ENCODE results near the gene CLCA2.
A peak's percentile ranks its signal among the peaks of the same experiment; 100 is the strongest.

The CLCA2 gene, protein sequence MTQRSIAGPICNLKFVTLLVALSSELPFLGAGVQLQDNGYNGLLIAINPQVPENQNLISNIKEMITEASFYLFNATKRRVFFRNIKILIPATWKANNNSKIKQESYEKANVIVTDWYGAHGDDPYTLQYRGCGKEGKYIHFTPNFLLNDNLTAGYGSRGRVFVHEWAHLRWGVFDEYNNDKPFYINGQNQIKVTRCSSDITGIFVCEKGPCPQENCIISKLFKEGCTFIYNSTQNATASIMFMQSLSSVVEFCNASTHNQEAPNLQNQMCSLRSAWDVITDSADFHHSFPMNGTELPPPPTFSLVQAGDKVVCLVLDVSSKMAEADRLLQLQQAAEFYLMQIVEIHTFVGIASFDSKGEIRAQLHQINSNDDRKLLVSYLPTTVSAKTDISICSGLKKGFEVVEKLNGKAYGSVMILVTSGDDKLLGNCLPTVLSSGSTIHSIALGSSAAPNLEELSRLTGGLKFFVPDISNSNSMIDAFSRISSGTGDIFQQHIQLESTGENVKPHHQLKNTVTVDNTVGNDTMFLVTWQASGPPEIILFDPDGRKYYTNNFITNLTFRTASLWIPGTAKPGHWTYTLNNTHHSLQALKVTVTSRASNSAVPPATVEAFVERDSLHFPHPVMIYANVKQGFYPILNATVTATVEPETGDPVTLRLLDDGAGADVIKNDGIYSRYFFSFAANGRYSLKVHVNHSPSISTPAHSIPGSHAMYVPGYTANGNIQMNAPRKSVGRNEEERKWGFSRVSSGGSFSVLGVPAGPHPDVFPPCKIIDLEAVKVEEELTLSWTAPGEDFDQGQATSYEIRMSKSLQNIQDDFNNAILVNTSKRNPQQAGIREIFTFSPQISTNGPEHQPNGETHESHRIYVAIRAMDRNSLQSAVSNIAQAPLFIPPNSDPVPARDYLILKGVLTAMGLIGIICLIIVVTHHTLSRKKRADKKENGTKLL

DNA sequence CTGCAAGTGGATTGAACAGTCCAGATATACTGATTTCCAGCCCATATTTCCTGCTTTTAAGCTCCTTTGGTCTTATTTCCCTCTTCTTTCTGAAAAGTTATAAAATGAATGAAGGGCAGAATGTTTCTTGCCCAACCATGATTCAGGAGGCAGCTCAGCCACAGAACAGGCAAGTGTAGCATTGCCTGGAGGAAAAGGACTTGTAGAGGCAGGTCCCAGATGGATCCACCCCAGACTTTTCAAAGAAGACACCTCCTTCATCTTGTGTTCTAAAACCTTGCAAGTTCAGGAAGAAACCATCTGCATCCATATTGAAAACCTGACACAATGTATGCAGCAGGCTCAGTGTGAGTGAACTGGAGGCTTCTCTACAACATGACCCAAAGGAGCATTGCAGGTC is at the start of gene CLCA2:
CLCA2 (plus strand) TSS at position 299 of the 400 bp plus-strand sequence; CDS start at position 376, 77 bp downstream.
- DNase-seq (ENCODE audit: low spot score) = no peak

DNA sequence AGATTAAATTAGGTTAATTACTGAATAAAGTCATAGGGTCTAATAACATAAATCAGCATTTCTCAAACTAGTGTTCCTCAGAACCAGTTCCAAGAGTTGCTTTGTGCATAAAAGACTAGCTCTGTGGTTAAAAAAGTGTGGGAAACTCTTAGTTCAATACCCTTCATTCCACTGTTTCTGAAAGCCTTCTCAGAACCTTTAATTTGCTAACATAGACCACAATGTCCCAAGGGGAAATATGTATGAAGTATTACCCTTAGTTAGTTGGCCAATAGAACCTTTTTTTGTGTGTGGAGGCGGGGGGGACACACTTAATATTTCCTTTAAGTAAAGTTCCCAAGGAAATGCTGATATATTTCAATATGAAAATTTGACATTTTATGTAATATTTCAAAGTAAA is 48.3 kb upstream of the CLCA2 start:
- no peak for DNase-seq (ENCODE audit: low spot score)

DNA sequence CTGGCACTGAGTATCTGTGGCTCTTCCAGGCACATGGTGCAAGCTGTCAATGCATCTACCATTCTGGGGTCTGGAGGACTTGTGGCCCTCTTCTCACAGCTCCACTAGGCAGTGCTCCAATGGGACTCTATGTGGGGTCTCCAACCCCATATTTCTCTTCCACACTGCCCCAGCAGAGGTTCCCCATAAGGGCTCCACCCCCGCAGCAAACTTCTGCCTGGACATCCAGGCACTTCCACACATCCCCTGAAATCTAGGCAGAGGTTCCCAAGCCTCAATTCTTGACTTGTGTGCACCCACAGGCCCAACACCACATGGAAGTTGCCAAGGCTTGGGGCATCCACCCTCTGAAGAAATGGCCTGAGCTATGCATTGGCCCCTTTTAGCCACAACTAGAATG is 46.6 kb upstream of the CLCA2 start:
- DNase-seq (ENCODE audit: low spot score) = no peak

DNA sequence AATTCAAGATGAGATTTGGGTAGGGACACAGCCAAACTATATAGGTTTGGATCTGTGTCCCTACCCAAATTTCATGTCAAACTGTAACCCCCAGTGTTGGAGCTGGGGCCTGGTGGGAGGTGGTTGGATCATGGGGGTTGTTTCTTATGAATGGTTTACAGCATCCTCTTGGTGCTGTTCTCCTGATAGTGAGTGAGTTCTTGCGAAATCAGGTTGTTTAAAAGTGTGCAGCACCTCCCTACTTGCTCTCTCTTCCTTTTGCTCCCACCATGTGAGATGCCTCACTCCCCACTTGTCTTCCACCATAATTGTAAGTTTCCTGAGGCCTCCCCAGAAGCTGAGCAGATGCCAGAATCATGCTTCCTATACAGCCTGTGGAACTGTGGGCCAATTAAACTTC is 45.2 kb upstream of the CLCA2 start:
- DNase-seq (ENCODE audit: low spot score) = no peak

DNA sequence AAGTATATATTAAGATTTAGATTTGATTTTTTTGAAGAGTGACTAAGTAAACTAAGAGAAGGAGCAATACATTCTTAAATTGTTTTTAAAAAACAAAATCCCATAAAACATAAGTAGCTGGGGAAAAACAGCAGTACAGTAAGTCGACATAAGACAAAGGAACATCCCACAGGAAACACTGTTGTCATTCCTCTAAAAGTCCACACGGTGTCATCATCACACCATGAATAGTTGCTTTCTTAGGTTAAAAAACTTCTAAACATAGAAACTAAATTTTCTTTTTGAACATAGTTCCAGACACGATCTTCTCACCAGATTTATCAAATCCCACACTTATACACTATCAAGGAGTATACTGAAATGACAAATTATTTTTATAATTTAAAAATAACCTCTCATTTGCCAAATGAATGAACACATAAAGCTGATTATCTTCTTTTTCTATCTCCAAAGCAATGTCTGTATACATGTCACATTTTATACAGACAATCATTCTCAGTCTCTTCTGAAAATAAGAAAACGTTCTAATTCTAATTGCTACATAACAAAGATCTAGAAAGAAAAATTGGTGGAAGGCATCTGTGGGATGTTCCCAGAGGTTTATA is 43.6 kb upstream of the CLCA2 start:
- peak; percentile 79 for DNase-seq (ENCODE audit: low spot score)

DNA sequence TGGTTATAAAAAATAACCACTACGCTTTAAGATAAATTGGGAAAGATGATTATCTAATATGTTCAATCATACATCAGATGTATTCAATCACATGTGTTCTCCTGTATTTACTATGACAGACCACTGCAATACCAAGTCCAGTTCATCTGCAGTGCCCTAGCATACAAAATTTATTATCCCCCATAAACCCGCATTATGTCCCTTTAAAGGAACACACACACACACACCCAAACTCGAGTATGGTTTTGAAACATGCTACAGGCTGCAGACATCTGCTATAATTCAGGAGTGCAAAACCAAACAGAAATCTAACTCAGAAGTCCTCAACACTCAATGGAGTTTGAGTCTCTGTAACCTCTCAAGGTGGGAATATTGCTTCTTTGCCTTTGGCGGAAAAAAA is 42.7 kb upstream of the CLCA2 start:
- no peak for DNase-seq (ENCODE audit: low spot score)

DNA sequence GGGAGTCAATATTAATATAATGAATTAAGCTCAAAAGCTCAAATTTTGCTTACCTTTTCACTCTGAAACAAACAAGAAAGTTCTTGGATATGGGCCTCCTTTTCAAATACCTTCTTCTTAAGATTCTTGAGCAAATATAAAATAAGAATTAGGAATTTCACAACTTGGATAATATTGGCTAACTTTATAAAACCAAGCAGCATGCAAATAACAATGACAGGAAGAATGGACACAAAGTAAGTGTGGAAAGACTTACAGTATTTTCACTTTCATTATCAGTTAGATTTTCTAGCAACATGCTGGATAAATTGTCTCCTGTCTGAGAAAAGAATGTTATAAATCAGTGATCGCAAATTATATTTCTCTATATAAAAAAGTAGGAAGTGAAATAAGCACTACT is 41.1 kb upstream of the CLCA2 start:
- DNase-seq (ENCODE audit: low spot score) = no peak

DNA sequence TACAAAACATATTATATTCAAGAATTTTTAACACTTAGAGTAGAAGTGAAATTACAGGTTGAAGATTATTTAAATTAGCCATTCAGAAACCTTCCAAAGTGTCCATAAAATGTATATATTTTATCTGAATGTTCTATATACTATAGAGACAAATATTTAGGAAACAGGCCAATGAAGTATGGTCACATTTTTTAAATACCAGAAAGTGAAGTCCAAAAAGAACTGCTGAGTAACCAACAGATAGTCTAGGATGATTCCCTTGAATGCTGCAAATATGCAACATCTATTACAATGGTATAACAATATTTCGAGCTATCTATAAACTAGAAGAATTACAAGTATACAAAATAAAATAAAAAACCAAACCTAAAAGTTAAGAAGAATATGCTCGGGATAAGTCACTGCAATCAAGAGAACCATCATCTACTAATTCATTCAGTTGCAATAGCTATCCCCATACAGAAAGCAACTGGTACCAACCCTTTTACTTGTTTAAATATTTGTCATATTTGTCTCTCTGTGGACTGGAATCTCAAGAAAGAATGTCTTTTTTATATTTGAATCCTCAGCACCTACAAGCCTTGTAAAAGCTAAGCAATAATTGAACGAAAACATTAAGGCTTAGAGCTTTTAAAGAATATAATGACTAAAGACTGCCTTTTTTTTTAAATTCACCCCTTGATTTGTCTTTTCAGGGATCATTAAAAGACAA is 35.9 kb upstream of the CLCA2 start:
- no peak for DNase-seq (ENCODE audit: low spot score)

DNA sequence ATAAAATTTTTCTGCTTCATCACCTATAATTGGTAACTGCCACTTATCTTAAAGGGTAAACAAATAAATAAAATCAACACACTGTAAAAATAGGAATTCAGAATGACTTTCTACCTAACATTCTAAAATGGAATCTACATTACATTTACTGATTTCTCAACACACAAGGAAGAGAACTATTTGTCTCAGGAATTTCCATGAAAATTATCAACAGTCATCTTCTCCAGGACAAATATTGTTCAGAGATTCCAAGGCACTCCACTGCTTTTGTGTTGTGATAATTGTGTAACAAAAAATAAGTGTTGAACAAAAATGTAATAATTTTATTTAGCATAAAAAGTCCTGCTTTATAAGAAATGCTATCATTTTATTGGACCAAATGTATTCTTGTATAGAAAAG is 35.2 kb upstream of the CLCA2 start:
- DNase-seq (ENCODE audit: low spot score) = no peak

DNA sequence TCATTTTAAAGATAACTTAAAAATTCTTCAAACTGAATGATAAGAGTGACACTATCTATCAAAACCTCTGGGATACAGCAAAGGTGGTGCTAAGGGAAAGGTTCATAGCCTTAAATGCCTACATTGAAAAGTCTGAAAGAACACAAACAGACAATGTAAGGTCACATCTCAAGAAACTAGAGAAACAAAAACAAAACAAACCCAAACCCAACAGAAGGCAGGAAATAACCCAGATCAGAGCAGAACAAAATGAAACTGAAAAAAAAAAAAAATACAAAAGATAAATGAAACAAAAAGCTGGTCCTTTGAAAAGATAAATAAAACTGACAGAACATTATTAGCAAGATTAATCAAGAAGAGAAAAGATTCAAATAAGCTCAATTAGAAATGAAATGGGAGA is 34.7 kb upstream of the CLCA2 start:
- DNase-seq (ENCODE audit: low spot score) = no peak

DNA sequence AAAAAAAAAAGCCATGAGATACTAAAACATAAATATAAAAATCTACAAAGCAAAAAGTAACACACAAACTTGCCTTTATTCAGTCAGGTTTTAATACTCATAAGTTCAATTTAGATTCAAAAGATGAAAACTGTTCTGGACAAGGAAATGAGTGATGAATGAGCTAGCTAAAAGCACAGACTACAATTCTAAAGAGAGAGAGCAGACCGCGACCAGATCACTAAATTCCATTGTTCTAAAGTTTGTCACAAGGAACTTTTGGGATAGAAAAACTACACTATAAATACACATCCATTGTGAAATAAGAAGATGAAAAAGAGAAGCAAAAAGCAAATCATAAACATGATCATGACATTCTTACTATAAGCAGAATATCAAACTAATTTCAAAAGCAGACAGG is 29.6 kb upstream of the CLCA2 start:
- DNase-seq (ENCODE audit: low spot score) = no peak

DNA sequence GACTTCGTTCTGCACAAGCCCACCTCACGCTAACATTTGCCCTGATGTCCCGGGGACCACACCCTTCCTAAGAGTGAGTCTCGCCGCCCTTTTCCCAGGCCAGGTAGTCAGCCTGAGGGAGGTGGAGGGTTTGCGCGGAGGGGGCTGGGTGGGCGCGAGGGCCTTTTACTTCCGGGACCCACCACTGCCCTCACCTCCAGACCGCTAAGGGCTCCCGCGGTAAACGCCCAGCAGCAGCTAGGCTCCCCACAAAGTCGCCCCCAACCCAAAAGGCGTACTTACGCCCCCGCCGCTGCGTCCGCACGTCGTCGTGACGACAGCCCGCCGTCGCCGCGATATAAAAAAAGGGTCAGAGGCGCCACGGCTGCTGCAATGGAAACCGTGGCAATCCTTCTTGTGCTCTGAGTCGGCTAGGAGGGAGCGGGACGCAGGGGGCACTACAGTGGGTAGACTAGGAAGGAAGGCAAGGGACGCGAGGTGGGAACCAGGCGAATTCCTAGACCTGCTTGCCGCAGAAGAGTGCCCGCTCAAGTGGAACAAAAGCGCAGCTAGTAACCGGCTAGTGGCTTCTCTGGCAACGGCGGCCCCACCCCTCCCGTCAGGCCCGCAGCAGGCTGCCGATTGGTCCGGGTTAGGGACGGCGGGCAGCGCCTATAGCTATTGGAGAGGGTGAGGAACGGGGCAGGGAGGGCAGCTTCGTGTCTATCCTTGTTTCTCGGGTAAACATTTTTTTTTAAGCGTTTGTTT is 28.0 kb upstream of the CLCA2 start, which contains the start of gene ODF2L:
ODF2L (minus strand) TSS at position 573 of the 747 bp plus-strand sequence. CDS start 9,296 bp downstream, outside the sequence.
- peak; percentile 96 for DNase-seq (ENCODE audit: low spot score)

DNA sequence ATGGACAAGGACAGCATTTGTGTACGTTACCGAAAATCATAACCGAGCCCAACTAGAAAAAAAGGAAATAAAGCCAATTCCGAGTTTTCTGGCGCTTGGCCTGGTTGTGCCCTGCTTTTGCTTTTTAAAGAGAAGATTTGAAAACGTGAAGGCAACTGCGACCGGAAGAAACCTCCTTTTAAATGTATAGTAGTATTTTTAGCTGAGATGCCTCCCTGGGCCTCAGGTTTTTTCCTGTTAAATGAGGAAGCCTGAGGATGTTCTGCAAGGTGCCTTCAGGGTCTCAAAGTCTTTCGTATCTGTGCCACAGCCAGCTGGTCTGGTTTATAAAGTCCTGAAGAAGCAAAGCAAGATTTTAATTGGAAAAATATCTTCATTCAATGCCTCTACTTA is 27.5 kb upstream of the CLCA2 start:
- DNase-seq (ENCODE audit: low spot score) = no peak

DNA sequence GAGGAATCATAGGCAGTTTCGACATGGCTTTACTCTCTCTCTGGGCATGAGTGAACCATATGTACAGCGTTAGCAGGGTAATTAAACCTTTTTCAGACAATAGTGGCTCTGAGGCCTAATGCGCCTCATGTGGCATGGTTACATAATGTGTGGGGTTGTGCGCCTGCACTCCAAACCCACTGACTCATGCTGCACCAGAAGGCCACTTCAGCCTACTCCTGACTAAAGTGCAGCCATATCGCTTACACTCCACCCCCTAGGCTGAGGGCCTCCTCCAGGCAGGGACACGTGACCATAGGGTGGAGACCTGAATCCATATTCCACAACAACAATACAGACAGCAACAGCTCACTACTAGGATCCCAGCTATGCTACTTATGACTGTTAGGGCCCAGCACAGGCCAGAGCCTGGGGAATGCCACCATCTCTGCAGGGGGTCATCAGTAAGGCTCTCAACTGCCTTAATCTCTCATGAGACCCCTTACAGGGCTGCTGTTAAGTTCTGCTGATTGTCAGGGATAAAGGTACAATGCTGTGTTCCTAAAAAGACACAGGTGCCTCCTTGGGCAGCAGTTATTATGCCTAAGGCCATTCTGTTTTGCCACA is 14.5 kb upstream of the CLCA2 start:
- no peak for DNase-seq (ENCODE audit: low spot score)

DNA sequence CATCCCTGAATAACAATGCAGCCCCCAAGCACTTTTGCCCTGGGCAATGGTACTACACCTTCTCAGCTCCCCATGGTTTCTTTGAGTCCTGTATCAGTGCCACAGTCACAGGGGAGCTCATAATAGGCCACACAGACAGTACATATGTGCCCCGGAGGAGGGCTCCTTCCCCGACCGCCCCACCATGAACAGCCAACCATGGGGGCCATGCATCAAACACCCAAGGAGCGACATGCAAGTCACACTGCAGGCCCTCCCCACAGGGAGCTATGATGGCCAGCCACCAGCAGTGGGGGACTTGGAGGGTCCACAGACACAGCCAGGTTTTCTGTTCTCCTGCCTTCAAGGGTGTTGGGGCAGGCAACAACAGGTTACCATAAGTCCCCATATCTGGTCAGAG is 13.1 kb upstream of the CLCA2 start:
- no peak for DNase-seq (ENCODE audit: low spot score)

DNA sequence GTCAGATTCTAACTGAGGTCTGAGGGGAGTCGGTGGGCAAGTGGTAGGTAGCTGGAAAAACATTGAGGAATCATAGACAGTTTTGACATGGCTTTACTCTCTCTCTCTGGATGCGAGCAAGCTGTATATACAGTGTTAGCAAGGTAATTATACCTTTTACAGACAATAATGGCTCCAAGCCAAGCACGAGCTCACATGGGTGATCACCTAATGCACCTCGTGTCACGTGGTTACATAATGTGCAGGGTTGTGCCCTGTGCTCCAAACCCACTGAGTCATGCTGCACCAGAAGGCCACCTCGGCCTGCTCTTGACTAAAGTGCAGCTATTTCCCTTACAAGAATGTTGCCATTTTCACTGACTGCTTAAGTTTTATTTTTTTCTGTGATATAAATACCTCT is 7.6 kb upstream of the CLCA2 start:
- DNase-seq (ENCODE audit: low spot score) = no peak

DNA sequence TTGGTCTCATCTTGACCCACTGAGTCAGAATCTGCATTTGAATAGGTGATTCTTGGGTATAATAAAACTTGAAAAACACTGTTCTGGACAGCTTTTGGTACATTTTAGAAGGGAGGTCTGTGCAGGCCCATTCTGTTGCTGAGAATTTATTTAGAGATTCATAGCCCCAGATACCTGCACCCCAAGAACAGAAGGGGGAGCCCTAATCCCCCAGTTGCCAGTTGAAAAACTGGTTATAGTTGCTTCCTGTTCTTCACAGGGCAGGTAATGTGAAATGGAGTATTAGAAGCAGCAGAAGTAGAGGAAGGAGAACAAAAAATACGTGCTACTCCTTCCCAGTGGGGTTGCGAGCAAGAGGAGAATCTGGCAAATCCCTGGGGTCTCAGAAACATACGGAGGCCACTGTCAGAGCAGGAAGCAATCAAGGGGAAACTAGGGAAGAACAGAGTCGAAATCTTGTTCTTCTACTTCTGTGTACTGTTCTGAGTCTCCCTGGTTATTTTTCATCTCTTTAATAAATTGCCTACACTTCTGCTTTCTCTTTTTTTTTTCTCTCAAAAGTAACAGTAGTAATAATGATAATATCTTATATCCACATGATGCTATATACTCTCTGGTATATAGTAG is 4.6 kb upstream of the CLCA2 start:
- DNase-seq (ENCODE audit: low spot score) = peak; percentile 38

DNA sequence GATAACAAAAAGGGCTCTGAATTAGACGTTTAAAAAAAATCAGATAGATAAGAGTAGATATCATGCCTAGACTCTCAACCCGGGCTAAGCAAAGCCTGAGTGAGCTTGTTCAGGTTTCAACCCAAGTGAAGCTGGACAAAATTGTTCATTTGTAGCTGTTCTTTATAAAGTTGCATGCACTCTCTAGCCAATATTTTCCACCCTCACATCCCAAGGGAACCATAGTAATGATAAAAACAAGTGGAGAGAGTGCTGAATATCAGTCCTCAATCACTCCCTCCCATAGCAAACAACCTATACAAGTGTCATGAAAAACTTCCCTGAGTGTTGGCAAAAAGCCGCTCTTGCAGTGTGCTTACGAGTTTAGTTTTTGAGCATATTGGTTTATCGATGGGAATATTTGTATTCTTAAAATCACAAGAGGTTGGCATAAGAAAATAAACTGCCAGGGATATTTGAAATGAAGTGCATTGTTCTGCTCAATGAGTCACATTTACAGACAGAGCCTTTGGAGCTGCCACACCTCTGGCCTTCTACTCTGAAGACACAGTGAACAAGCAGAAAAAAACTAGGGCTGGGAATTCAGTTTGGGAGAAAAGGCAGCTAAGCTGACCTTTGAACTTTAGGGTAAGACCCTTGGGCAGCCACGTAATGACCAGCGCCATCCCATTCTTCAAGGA is 2.2 kb upstream of the CLCA2 start:
- DNase-seq (ENCODE audit: low spot score) = no peak

DNA sequence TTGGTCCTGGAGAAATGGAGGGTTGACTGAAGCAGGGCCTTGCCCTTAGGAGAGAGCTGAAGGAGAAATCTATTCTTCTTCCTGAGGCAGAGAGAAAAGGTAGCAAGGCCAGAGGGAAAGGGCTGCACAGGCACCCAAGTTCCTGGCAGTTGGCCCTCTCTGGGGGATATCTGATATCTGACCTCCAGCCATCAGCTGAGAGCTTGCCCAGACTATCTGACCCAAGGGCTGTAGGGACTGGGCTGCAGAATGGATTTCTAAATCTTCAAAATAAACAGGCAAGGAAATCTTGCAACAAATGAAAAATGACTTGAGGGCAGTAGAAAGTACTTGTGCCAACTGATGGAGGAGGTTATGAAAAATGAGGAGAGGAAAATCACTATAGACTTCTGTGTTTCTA is 498 bp upstream of the CLCA2 start:
- no peak for DNase-seq (ENCODE audit: low spot score)

Measured in Ammon's horn (tissue), 1 donor.